ENCODE measurements around the gene SPIRE2. TPM values are rescaled to one million over a fixed set of nuclear protein-coding genes. Genes with fewer than 3 reads are reported as not detected.

The SPIRE2 gene
- total and polyA plus RNA-seq, 2 of the 13 experiments (the other 11 are each of a cell fraction or from before 2014, with no cell fraction given) = 13.3 to 37.5 TPM

GRCh38 chr16:89919535-89920406 is 91.5 kb downstream of the SPIRE2 start (continued):
- TF ChIP-seq, protein P1, sequence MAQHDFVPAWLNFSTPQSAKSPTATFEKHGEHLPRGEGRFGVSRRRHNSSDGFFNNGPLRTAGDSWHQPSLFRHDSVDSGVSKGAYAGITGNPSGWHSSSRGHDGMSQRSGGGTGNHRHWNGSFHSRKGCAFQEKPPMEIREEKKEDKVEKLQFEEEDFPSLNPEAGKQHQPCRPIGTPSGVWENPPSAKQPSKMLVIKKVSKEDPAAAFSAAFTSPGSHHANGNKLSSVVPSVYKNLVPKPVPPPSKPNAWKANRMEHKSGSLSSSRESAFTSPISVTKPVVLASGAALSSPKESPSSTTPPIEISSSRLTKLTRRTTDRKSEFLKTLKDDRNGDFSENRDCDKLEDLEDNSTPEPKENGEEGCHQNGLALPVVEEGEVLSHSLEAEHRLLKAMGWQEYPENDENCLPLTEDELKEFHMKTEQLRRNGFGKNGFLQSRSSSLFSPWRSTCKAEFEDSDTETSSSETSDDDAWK (CRISPR knock-in tag; IDR thresholded peaks at IDR 0.05) = no peak
- TF ChIP-seq ZNF772 (CRISPR knock-in tag; IDR thresholded peaks at IDR 0.05) = no peak
- no peak for TF ChIP-seq SCMH1 (CRISPR knock-in tag; IDR thresholded peaks at IDR 0.05; ENCODE audit: borderline replicate concordance)
- TF ChIP-seq ZNF557 (CRISPR knock-in tag; IDR thresholded peaks at IDR 0.05) = no peak
- no peak for TF ChIP-seq ZNF629 (CRISPR knock-in tag; conservative IDR thresholded peaks at IDR 0.05)
- TF ChIP-seq ZNF746 (CRISPR knock-in tag; IDR thresholded peaks at IDR 0.05) = peak; percentile 54; the same call in 1 of the 2 replicates
- TF ChIP-seq CREM (IDR thresholded peaks at IDR 0.05) = no peak
- no peak for TF ChIP-seq CREM (CRISPR knock-in tag; IDR thresholded peaks at IDR 0.05)
- no peak for TF ChIP-seq ARNT2 (CRISPR knock-in tag; IDR thresholded peaks at IDR 0.05; ENCODE audit: low read depth)
- TF ChIP-seq TBX3 (IDR thresholded peaks at IDR 0.05; ENCODE audit: borderline replicate concordance) = no peak
- TF ChIP-seq NFYC (CRISPR knock-in tag; IDR thresholded peaks at IDR 0.05) = no peak
- TF ChIP-seq, protein P2, sequence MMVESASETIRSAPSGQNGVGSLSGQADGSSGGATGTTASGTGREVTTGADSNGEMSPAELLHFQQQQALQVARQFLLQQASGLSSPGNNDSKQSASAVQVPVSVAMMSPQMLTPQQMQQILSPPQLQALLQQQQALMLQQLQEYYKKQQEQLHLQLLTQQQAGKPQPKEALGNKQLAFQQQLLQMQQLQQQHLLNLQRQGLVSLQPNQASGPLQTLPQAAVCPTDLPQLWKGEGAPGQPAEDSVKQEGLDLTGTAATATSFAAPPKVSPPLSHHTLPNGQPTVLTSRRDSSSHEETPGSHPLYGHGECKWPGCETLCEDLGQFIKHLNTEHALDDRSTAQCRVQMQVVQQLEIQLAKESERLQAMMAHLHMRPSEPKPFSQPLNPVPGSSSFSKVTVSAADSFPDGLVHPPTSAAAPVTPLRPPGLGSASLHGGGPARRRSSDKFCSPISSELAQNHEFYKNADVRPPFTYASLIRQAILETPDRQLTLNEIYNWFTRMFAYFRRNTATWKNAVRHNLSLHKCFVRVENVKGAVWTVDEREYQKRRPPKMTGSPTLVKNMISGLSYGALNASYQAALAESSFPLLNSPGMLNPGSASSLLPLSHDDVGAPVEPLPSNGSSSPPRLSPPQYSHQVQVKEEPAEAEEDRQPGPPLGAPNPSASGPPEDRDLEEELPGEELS (CRISPR knock-in tag; IDR thresholded peaks at IDR 0.05) = no peak
- no peak for TF ChIP-seq MLX (CRISPR knock-in tag; IDR thresholded peaks at IDR 0.05)
- TF ChIP-seq KAT2B (IDR thresholded peaks at IDR 0.05; ENCODE audit: borderline replicate concordance, low read depth, low read length) = no peak
- TF ChIP-seq POLR2AphosphoS2 (IDR thresholded peaks at IDR 0.05; ENCODE audit: low read depth, low read length) = no peak
- no peak for TF ChIP-seq ZNF121 (CRISPR knock-in tag; IDR thresholded peaks at IDR 0.05)
- no peak for TF ChIP-seq HIVEP1 (CRISPR knock-in tag; IDR thresholded peaks at IDR 0.05)
- TF ChIP-seq KMT2A (CRISPR knock-in tag; IDR thresholded peaks at IDR 0.05) = no peak
- 0 out of 2 replicates have a peak, but pooled peaks have one; percentile 33 for TF ChIP-seq ZNF589 (CRISPR knock-in tag; conservative IDR thresholded peaks at IDR 0.05)
- peak; percentile 93 for TF ChIP-seq EED (CRISPR knock-in tag; IDR thresholded peaks at IDR 0.05)
- TF ChIP-seq, protein P3, sequence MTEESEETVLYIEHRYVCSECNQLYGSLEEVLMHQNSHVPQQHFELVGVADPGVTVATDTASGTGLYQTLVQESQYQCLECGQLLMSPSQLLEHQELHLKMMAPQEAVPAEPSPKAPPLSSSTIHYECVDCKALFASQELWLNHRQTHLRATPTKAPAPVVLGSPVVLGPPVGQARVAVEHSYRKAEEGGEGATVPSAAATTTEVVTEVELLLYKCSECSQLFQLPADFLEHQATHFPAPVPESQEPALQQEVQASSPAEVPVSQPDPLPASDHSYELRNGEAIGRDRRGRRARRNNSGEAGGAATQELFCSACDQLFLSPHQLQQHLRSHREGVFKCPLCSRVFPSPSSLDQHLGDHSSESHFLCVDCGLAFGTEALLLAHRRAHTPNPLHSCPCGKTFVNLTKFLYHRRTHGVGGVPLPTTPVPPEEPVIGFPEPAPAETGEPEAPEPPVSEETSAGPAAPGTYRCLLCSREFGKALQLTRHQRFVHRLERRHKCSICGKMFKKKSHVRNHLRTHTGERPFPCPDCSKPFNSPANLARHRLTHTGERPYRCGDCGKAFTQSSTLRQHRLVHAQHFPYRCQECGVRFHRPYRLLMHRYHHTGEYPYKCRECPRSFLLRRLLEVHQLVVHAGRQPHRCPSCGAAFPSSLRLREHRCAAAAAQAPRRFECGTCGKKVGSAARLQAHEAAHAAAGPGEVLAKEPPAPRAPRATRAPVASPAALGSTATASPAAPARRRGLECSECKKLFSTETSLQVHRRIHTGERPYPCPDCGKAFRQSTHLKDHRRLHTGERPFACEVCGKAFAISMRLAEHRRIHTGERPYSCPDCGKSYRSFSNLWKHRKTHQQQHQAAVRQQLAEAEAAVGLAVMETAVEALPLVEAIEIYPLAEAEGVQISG (CRISPR knock-in tag; IDR thresholded peaks at IDR 0.05) = no peak; the same call in 1 of the 2 replicates
- TF ChIP-seq, protein P4, sequence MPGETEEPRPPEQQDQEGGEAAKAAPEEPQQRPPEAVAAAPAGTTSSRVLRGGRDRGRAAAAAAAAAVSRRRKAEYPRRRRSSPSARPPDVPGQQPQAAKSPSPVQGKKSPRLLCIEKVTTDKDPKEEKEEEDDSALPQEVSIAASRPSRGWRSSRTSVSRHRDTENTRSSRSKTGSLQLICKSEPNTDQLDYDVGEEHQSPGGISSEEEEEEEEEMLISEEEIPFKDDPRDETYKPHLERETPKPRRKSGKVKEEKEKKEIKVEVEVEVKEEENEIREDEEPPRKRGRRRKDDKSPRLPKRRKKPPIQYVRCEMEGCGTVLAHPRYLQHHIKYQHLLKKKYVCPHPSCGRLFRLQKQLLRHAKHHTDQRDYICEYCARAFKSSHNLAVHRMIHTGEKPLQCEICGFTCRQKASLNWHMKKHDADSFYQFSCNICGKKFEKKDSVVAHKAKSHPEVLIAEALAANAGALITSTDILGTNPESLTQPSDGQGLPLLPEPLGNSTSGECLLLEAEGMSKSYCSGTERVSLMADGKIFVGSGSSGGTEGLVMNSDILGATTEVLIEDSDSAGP (CRISPR knock-in tag; IDR thresholded peaks at IDR 0.05; ENCODE audit: borderline replicate concordance) = no peak

All from HepG2 (cell line).